HEK293 (cell line): ENCODE data around the gene ADCY7.

ENCODE experiments used
- CTCF ChIA-PET: fragments of 350-600 bp; formaldehyde crosslinking; extraction: SDS; loops from one replicate; lab custom pipeline; 2021; ENCODE audit warnings: antibody characterized with exemption; lab: Yijun Ruan, JAX
- POLR2A ChIA-PET: fragments of 300-600 bp; formaldehyde crosslinking; extraction: SDS; loops from one replicate; lab custom pipeline; 2020; ENCODE audit warnings: antibody characterized with exemption, inconsistent platforms; lab: Yijun Ruan, JAX
- H3K27ac ChIP-seq: fragments of 200-500 bp; sonication (Bioruptor generic); 2 replicates; pipeline ENCODE4 v1.5.1; 2014; ENCODE audit warnings: low read depth, low read length, control low read depth, inconsistent platforms; ENCODE audit errors: extremely low read depth
- H3K36me3 ChIP-seq, 2 experiments: fragments of 200-500 bp in 1 of 2; sonication (Bioruptor generic) in 1 of 2; 1 replicate in 1 of 2; 2 replicates in 1 of 2; pipeline ENCODE4 v1.5.1; 2014 to 2017; ENCODE audit warnings: inconsistent platforms in 2 of 2, low read length in 2 of 2; ENCODE audit not compliant: control insufficient read depth in 2 of 2, insufficient read depth in 1 of 2
- H3K4me1 ChIP-seq: fragments of 200-500 bp; sonication (Bioruptor generic); 2 replicates; pipeline ENCODE4 v1.5.1; 2014; ENCODE audit warnings: mild to moderate bottlenecking, low read length, inconsistent platforms; ENCODE audit not compliant: control insufficient read depth, insufficient read depth
- H3K4me3 ChIP-seq: 2 replicates; pipeline ENCODE4 v1.5.1; 2011; ENCODE audit warnings: low read depth, mild to moderate bottlenecking, control low read depth, low read length, moderate library complexity
- H3K9me3 ChIP-seq: fragments of 200-500 bp; sonication (Bioruptor generic); 2 replicates; pipeline ENCODE4 v1.5.1; 2014; ENCODE audit warnings: low read depth, low read length, inconsistent platforms; ENCODE audit not compliant: control insufficient read depth, insufficient read depth
- AEBP2 ChIP-seq: fragments of 450-650 bp; formaldehyde crosslinking; IDR thresholded peaks from 2 replicates; pipeline ENCODE4 v1.5.1; 2016; ENCODE audit warnings: missing biosample characterization, missing genetic modification characterization, borderline replicate concordance
- ATF2 ChIP-seq: fragments of 450-650 bp; formaldehyde crosslinking; IDR thresholded peaks from 2 replicates; pipeline ENCODE4 v1.5.1; 2016; ENCODE audit warnings: missing biosample characterization, missing genetic modification characterization, low read depth
- BCL6B ChIP-seq: fragments of 450-650 bp; formaldehyde crosslinking; IDR thresholded peaks from 2 replicates; pipeline ENCODE4 v1.5.1; 2017; ENCODE audit warnings: missing biosample characterization, missing genetic modification characterization
- PBX3 ChIP-seq: sonication (generic); formaldehyde crosslinking; IDR thresholded peaks from 2 replicates; pipeline ENCODE4 v1.8.1; 2022; ENCODE audit warnings: mild to moderate bottlenecking, moderate library complexity, missing genetic modification reagents
- ZNF335 ChIP-seq: fragments of 450-650 bp; formaldehyde crosslinking; conservative IDR thresholded peaks from 2 replicates; pipeline ENCODE4 v1.5.1; 2016; ENCODE audit warnings: missing biosample characterization, missing genetic modification characterization
- ZNF341 ChIP-seq: fragments of 450-650 bp; formaldehyde crosslinking; IDR thresholded peaks from 2 replicates; pipeline ENCODE4; 2016; ENCODE audit warnings: low read depth, missing biosample characterization, missing genetic modification characterization
- ZNF362 ChIP-seq: fragments of 450-650 bp; formaldehyde crosslinking; IDR thresholded peaks from 2 replicates; pipeline ENCODE4 v1.5.1; 2016; ENCODE audit warnings: missing biosample characterization, missing genetic modification characterization
- ZNF398 ChIP-seq: fragments of 450-650 bp; formaldehyde crosslinking; IDR thresholded peaks from 2 replicates; pipeline ENCODE4 v1.5.1; 2017; ENCODE audit warnings: missing biosample characterization, missing genetic modification characterization
- ZNF664 ChIP-seq: fragments of 450-650 bp; formaldehyde crosslinking; IDR thresholded peaks from 2 replicates; pipeline ENCODE4 v1.5.1; 2016; ENCODE audit warnings: missing biosample characterization, missing genetic modification characterization

Gene ADCY7

GRCh38 chr16:50247123-50247905 lies 19.0 kb upstream of the ADCY7 start:
- CTCF ChIA-PET = interaction anchor here (0.6 to 1.3 kb wide), 2 partner anchors 17 to 203 kb away, joined by 3 read pairs; no protein-coding TSS in a partner anchor
- no peaks in the 10 kb centered on the region for H3K36me3 ChIP-seq
- TF ChIP-seq ZNF362 (tag by site-specific recombination) = peak; percentile 71; the same call in 1 of the 2 replicates
- TF ChIP-seq ATF2 (tag by site-specific recombination) = no peak
- TF ChIP-seq ZNF664 (tag by site-specific recombination) = peak; percentile 22; the same call in 1 of the 2 replicates
- TF ChIP-seq, all 188 proteins: peak for 2

GRCh38 chr16:50247906-50248608 lies 18.3 kb upstream of the ADCY7 start:
- TF ChIP-seq ZNF335 (tag by site-specific recombination) = 0 out of 2 replicates have a peak, but pooled peaks have one; percentile 23
- TF ChIP-seq AEBP2 (tag by site-specific recombination) = no peak
- no peak for TF ChIP-seq ZNF398 (tag by site-specific recombination)
- no peak for TF ChIP-seq BCL6B (tag by site-specific recombination)
- CTCF ChIA-PET = interaction anchor here (1.0 kb wide), 1 partner anchor 391 kb away, joined by 4 read pairs; no protein-coding TSS in a partner anchor
- POLR2A ChIA-PET = interaction anchor here (1.3 kb wide), 1 partner anchor 27 kb away, joined by 3 read pairs; no protein-coding TSS in a partner anchor

More at GRCh38 chr16:50247123-50247905, 19.0 kb upstream of the ADCY7 start:
- Histone ChIP-seq H3K4me3 (no peak overlapping the region), H3K4me1 (peaks cover 7% of the 10 kb centered on the region; the same call in 1 of the 2 replicates), H3K9me3 (no peaks in the 10 kb centered on the region), H3K27ac (no peak overlapping the region)
- POLR2A ChIA-PET = interaction anchor here (0.6 kb wide), 1 partner anchor 79 kb away, joined by 4 read pairs; no protein-coding TSS in a partner anchor

GRCh38 chr16:50248845-50249244 lies 17.5 kb upstream of the ADCY7 start:
- POLR2A ChIA-PET = interaction anchor here (1.3 kb wide), 1 partner anchor 26 kb away, joined by 3 read pairs; no protein-coding TSS in a partner anchor
- no peak overlapping the region for H3K27ac ChIP-seq

More at GRCh38 chr16:50247906-50248608, 18.3 kb upstream of the ADCY7 start:
- peaks cover 7% of the 10 kb centered on the region; the same call in 1 of the 2 replicates for H3K4me1 ChIP-seq
- no peaks in the 10 kb centered on the region for H3K9me3 ChIP-seq
- H3K36me3 ChIP-seq = no peaks in the 10 kb centered on the region
- no peak overlapping the region for H3K4me3 ChIP-seq
- no peak overlapping the region for H3K27ac ChIP-seq

More at GRCh38 chr16:50248845-50249244, 17.5 kb upstream of the ADCY7 start:
- CTCF ChIA-PET = interaction anchor here (1.0 kb wide), 1 partner anchor 391 kb away, joined by 4 read pairs; no protein-coding TSS in a partner anchor
- Histone ChIP-seq H3K4me1 (peaks cover 7% of the 10 kb centered on the region; the same call in 1 of the 2 replicates), H3K4me3 (no peak overlapping the region), H3K9me3 (no peaks in the 10 kb centered on the region)
- TF ChIP-seq ZNF341 (tag by site-specific recombination) (0 out of 2 replicates have a peak, but pooled peaks have one; percentile 34), PBX3 (CRISPR knock-in tag) (no peak)
- TF ChIP-seq, all 188 proteins: peak for 1
- H3K36me3 ChIP-seq = no peaks in the 10 kb centered on the region
